ENCODE data around the gene CA6. TPM values are rescaled to one million over a fixed set of nuclear protein-coding genes. Genes with fewer than 3 reads are reported as not detected.

The CA6 gene
- total and polyA plus RNA-seq, 4 donors = 0.03 TPM; not detected in 3

DNA sequence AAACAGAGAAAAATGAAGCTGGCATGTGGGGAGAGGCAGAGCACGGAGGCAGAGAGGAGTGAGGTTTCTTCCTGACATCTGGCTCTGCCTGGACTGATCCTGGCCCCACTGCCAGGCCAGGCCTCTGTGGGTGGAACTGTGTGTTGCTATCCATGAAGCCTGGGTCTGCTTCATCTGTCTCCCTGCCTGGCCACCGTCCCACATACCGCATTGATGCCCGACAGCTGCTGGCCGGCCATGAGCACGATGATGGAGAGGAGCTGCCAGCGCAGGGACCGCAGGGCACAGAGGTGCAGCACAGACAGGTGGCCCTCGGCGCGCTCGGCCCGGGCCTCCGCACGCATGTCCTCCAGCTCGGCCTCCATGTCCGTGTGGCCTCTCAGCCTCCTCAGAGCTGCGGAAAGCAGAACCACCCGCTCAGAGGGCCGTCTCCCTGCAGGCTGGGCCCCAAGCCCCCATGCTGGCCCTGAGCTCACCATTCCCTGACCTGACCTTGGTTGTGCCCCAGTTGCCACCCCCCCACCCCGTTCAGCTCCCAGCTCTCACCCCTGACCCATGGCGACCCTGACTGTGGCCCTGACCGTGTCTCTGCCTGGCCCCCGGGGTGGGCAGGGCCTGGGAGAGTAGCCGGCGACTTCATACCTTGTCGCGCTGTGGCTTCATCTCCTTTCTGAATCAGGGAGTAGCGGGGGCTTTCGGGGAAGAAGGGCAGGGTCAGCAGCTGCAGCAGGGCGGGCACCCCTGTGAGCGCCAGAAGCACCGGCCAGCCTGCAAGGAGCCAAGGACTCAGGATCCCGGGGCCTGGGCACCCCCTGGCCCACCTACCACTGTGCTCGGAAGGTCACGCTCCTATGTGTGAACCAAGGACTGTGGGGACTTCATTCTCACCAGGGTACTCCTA is 69.1 kb downstream of the CA6 start:
- TF ChIP-seq, protein P1, sequence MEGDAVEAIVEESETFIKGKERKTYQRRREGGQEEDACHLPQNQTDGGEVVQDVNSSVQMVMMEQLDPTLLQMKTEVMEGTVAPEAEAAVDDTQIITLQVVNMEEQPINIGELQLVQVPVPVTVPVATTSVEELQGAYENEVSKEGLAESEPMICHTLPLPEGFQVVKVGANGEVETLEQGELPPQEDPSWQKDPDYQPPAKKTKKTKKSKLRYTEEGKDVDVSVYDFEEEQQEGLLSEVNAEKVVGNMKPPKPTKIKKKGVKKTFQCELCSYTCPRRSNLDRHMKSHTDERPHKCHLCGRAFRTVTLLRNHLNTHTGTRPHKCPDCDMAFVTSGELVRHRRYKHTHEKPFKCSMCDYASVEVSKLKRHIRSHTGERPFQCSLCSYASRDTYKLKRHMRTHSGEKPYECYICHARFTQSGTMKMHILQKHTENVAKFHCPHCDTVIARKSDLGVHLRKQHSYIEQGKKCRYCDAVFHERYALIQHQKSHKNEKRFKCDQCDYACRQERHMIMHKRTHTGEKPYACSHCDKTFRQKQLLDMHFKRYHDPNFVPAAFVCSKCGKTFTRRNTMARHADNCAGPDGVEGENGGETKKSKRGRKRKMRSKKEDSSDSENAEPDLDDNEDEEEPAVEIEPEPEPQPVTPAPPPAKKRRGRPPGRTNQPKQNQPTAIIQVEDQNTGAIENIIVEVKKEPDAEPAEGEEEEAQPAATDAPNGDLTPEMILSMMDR (IDR thresholded peaks at IDR 0.05; ENCODE audit: control extremely low read depth, extremely low read depth) = no peak
- Histone ChIP-seq H3K36me3 (ENCODE audit: control insufficient read depth in 4 of 4, insufficient read depth in 4 of 4, low read length in 4 of 4) (no peaks in the 10 kb centered on the region), H3K4me3 (no peak overlapping the region), H3K27ac (ENCODE audit: low read depth in 1 of 2, low read length in 1 of 2) (no peak overlapping the region), H3K9me3 (ENCODE audit: control insufficient read depth in 4 of 4, insufficient read depth in 3 of 4, low read length in 3 of 4) (no peaks in the 10 kb centered on the region), H3K9ac (ENCODE audit: insufficient read depth in 1 of 2, low read length in 2 of 2) (no peak overlapping the region), H3K4me1 (ENCODE audit: control insufficient read depth in 5 of 5, insufficient read depth in 5 of 5, low read length in 5 of 5) (peaks cover 0 to 12% (median 2%) of the 10 kb centered on the region in 5 donors), H3K27me3 (ENCODE audit: control insufficient read depth in 3 of 3, insufficient read depth in 3 of 3, low read length in 2 of 3) (no peaks in the 10 kb centered on the region)
- 92 to 93% methylated on average over 35 to 36 of the region's 36 CpGs for WGBS, 2 donors
- peak in 2 of 3 donors; percentile 23 to 35 for DNase-seq
- no peak for ATAC-seq (ENCODE audit: insufficient read depth, low FRiP score)

DNA sequence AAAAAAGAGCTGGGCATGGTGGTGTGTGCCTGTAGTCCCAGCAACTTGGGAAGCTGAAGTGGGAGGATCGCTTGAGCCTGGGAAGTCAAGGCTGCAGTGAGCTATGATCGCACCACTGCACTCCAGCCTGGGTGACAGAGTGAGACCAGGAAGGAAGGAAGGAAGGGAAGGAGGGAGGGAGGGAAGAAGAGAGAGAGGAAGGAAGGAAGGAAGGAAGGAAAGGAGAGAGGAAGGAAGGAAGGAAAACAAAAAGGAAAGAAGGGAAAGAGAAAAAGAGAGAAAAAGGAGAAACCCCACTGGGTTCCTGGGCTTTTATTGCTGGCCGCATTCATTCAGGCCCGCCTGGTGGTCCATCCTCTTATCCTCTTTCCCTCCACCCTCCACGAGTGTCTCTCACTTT is 70.8 kb downstream of the CA6 start:
- Histone ChIP-seq H3K4me3 (no peak overlapping the region), H3K27me3 (ENCODE audit: control insufficient read depth in 3 of 3, insufficient read depth in 3 of 3, low read length in 2 of 3) (no peaks in the 10 kb centered on the region), H3K4me1 (ENCODE audit: control insufficient read depth in 5 of 5, insufficient read depth in 5 of 5, low read length in 5 of 5) (peaks cover 0 to 15% (median 2%) of the 10 kb centered on the region in 5 donors), H3K36me3 (ENCODE audit: control insufficient read depth in 4 of 4, insufficient read depth in 4 of 4, low read length in 4 of 4) (no peaks in the 10 kb centered on the region), H3K9ac (ENCODE audit: insufficient read depth in 1 of 2, low read length in 2 of 2) (no peak overlapping the region), H3K9me3 (ENCODE audit: control insufficient read depth in 4 of 4, insufficient read depth in 3 of 4, low read length in 3 of 4) (no peaks in the 10 kb centered on the region), H3K27ac (ENCODE audit: low read depth in 1 of 2, low read length in 1 of 2) (no peak overlapping the region)
- TF ChIP-seq, protein P1 (IDR thresholded peaks at IDR 0.05; ENCODE audit: control extremely low read depth, extremely low read depth) = no peak
- WGBS, 2 donors = 80 to 91% methylated on average over 5 of the region's 5 CpGs
- DNase-seq = no peak
- no peak for ATAC-seq (ENCODE audit: insufficient read depth, low FRiP score)

DNA sequence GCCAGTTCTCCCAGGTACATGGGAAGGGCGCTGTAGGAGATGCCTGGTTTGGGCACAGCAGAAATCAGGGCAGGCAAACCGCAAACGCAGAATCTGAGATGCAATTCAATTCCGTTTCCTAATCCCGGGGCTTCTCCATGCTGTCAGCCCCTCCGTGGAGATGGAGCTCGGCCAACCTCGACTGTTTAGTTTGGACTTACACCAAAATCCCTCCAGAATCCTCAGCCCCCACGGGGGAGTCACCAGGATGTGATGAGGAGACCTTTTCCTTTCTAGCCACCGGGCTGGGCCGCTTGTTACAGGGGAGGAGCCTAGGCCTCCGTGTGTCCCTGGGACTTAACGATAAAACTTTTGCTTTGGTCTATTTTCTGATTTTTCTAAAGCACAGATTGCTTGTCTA is 72.7 kb downstream of the CA6 start:
- TF ChIP-seq, protein P1 (IDR thresholded peaks at IDR 0.05; ENCODE audit: control extremely low read depth, extremely low read depth) = no peak
- no peaks in the 10 kb centered on the region for H3K9me3 ChIP-seq (ENCODE audit: control insufficient read depth in 4 of 4, insufficient read depth in 3 of 4, low read length in 3 of 4)
- H3K27me3 ChIP-seq (ENCODE audit: control insufficient read depth in 3 of 3, insufficient read depth in 3 of 3, low read length in 2 of 3) = no peaks in the 10 kb centered on the region
- no peaks in the 10 kb centered on the region for H3K36me3 ChIP-seq (ENCODE audit: control insufficient read depth in 4 of 4, insufficient read depth in 4 of 4, low read length in 4 of 4)
- H3K27ac ChIP-seq (ENCODE audit: low read depth in 1 of 2, low read length in 1 of 2) = no peak overlapping the region
- H3K4me1 ChIP-seq (ENCODE audit: control insufficient read depth in 5 of 5, insufficient read depth in 5 of 5, low read length in 5 of 5) = peaks cover 0 to 15% (median 2%) of the 10 kb centered on the region in 5 donors
- no peak overlapping the region for H3K4me3 ChIP-seq
- no peak overlapping the region for H3K9ac ChIP-seq (ENCODE audit: insufficient read depth in 1 of 2, low read length in 2 of 2)
- peak; percentile 76 to 88 (median 82) for DNase-seq
- WGBS, 2 donors = 52 to 76% methylated on average over 13 of the region's 13 CpGs
- no peak for ATAC-seq (ENCODE audit: insufficient read depth, low FRiP score)

Data from lung (tissue), 12 donors.